Eye (tissue), 1 donor: ENCODE data around the gene ATP11A.
A peak's percentile ranks its signal among the peaks of the same experiment; 100 is the strongest.
"Not testable (repeated sequence)": the region's sequence is repeated elsewhere in the genome, so short reads cannot be mapped to it uniquely, and the experiment has no call there.

ENCODE experiments used
- DNase-seq: peaks from one replicate; pipeline ENCODE4 v3.0.0-alpha.2; 2015

ATP11A gene

GRCh38 chr13:112884700-112885099, 194.9 kb downstream of the ATP11A start:
- not testable (repeated sequence) for DNase-seq

- no peak for DNase-seq
Observed at GRCh38 chr13:112885242-112885781, 195.5 kb downstream of the ATP11A start.

- peak; percentile 91 for DNase-seq
Observed at GRCh38 chr13:112885782-112886268, 196.0 kb downstream of the ATP11A start.

- no peak for DNase-seq
Observed at GRCh38 chr13:112887151-112887550, 197.3 kb downstream of the ATP11A start.

- no peak for DNase-seq
Observed at GRCh38 chr13:112887557-112887991, 197.7 kb downstream of the ATP11A start.

GRCh38 chr13:112888238-112889111, 198.6 kb downstream of the ATP11A start:
- no peak for DNase-seq

- no peak for DNase-seq
Observed at GRCh38 chr13:112889351-112890290, 199.8 kb downstream of the ATP11A start.

- no peak for DNase-seq
Observed at GRCh38 chr13:112890316-112891145, 200.7 kb downstream of the ATP11A start.

- DNase-seq: peak; percentile 85
Observed at GRCh38 chr13:112891477-112892401, 201.9 kb downstream of the ATP11A start.

- DNase-seq: peak; percentile 54
Observed at GRCh38 chr13:112892426-112893206, 202.8 kb downstream of the ATP11A start.

- DNase-seq: peak; percentile 43
Observed at GRCh38 chr13:112893207-112893569, 203.3 kb downstream of the ATP11A start.

- DNase-seq: peak; percentile 86
Observed at GRCh38 chr13:112893570-112894422, 204.0 kb downstream of the ATP11A start.

- DNase-seq: no peak
Observed at GRCh38 chr13:112894423-112894672, 204.5 kb downstream of the ATP11A start.

- peak; percentile 57 for DNase-seq
Observed at GRCh38 chr13:112894673-112895481, 205.0 kb downstream of the ATP11A start.

GRCh38 chr13:112895521-112896465, 206.0 kb downstream of the ATP11A start:
- DNase-seq: no peak

GRCh38 chr13:112896736-112897602, 207.1 kb downstream of the ATP11A start:
- DNase-seq: no peak
